ENCODE measurements around the gene PHF13. TPM values are rescaled to one million over a fixed set of nuclear protein-coding genes. Genes with fewer than 3 reads are reported as not detected.

Gene PHF13
- total RNA-seq (2014; rRNA removed; shearing (Covaris generic); ENCODE audit: low replicate concordance), result 5.7 and 11.1 TPM in 2 replicates

GRCh38 chr1:6613361-6614018, at the start of gene PHF13:
TSS of gene PHF13 (plus strand) at chr1:6613731. CDS start at chr1:6614067, 336 bp downstream.
- H3K9me2 ChIP-seq (replicated peaks; ENCODE audit: insufficient read depth, low read length), result no peaks in the 10 kb centered on the region
- peaks cover 38% of the 10 kb centered on the region for H3K79me2 ChIP-seq (ENCODE audit: low read length)
- no peaks in the 10 kb centered on the region for H4K20me1 ChIP-seq (ENCODE audit: insufficient read depth, low read depth, low read length)
- H3K4me2 ChIP-seq (ENCODE audit: low read depth, low read length, poor library complexity, severe bottlenecking), result peak within 1 kb of the TSS; percentile 90
- peak within 1 kb of the TSS; percentile 96 for H3K4me3 ChIP-seq (ENCODE audit: low read length)
- peak within 1 kb of the TSS; percentile 78 for H3K27ac ChIP-seq (ENCODE audit: low read length)
- peaks cover 18% of the 10 kb centered on the region for H3K4me1 ChIP-seq (ENCODE audit: low read length)
- no peaks in the 10 kb centered on the region for H3K36me3 ChIP-seq (ENCODE audit: insufficient read depth, low read length)
- H3K9ac ChIP-seq (ENCODE audit: low read length), result peak within 1 kb of the TSS; percentile 99
- peak; percentile 99 for DNase-seq
- H2AFZ ChIP-seq (ENCODE audit: low read length), result peak within 1 kb of the TSS; percentile 32; the same call in 1 of the 2 replicates
- no peaks in the 10 kb centered on the region for H3K9me3 ChIP-seq (ENCODE audit: low read length)
- H3K27me3 ChIP-seq (ENCODE audit: low read length), result no peaks in the 10 kb centered on the region

- H3K9ac ChIP-seq (ENCODE audit: low read length), result no peak overlapping the region
- no peak overlapping the region for H3K4me3 ChIP-seq (ENCODE audit: low read length)
- H2AFZ ChIP-seq (ENCODE audit: low read length), result no peak overlapping the region
- H3K9me3 ChIP-seq (ENCODE audit: low read length), result peaks cover 3% of the 10 kb centered on the region; the same call in 1 of the 2 replicates
- no peaks in the 10 kb centered on the region; the same call in 1 of the 2 replicates for H3K27me3 ChIP-seq (ENCODE audit: low read length)
- H3K27ac ChIP-seq (ENCODE audit: low read length), result no peak overlapping the region
- H3K9me2 ChIP-seq (replicated peaks; ENCODE audit: insufficient read depth, low read length), result no peaks in the 10 kb centered on the region
- no peaks in the 10 kb centered on the region for H3K4me1 ChIP-seq (ENCODE audit: low read length)
- no peak overlapping the region for H3K4me2 ChIP-seq (ENCODE audit: low read depth, low read length, poor library complexity, severe bottlenecking)
- H3K36me3 ChIP-seq (ENCODE audit: insufficient read depth, low read length), result no peaks in the 10 kb centered on the region
- DNase-seq, result no peak
- no peaks in the 10 kb centered on the region for H4K20me1 ChIP-seq (ENCODE audit: insufficient read depth, low read depth, low read length)
- H3K79me2 ChIP-seq (ENCODE audit: low read length), result no peaks in the 10 kb centered on the region
These were observed 44.5 kb upstream of the PHF13 start for GRCh38 chr1:6569033-6569432.

DNA sequence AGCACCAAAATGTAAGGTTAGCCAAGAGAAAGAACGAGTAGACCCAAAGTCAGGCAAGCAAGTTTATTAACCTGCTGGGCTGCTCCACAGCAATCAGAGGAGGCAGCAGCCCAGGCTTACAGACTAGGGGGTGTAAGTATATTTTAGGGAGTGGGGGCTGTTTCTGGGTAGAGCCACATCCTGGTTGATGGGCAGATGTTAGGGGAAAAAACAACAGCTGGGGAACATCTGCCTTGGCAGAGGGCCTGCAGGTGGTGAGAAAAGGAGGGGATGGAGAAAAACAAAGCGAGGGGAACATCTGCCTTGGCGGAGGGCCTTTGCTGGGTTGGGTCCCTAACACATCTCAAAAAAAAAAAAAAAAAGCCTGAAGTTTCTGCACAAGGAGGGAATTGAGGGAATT, 43.4 kb upstream of the PHF13 start:
- H3K9me2 ChIP-seq (replicated peaks; ENCODE audit: insufficient read depth, low read length), result no peaks in the 10 kb centered on the region
- peaks cover 3% of the 10 kb centered on the region; the same call in 1 of the 2 replicates for H3K9me3 ChIP-seq (ENCODE audit: low read length)
- no peaks in the 10 kb centered on the region for H4K20me1 ChIP-seq (ENCODE audit: insufficient read depth, low read depth, low read length)
- H3K4me3 ChIP-seq (ENCODE audit: low read length), result no peak overlapping the region
- H3K27ac ChIP-seq (ENCODE audit: low read length), result no peak overlapping the region
- no peak overlapping the region for H3K4me2 ChIP-seq (ENCODE audit: low read depth, low read length, poor library complexity, severe bottlenecking)
- no peak overlapping the region for H3K9ac ChIP-seq (ENCODE audit: low read length)
- H3K79me2 ChIP-seq (ENCODE audit: low read length), result no peaks in the 10 kb centered on the region
- no peak for DNase-seq
- no peaks in the 10 kb centered on the region for H3K36me3 ChIP-seq (ENCODE audit: insufficient read depth, low read length)
- H2AFZ ChIP-seq (ENCODE audit: low read length), result no peak overlapping the region
- H3K27me3 ChIP-seq (ENCODE audit: low read length), result no peaks in the 10 kb centered on the region; the same call in 1 of the 2 replicates
- no peaks in the 10 kb centered on the region for H3K4me1 ChIP-seq (ENCODE audit: low read length)

GRCh38 chr1:6570987-6571386, 42.5 kb upstream of the PHF13 start:
- DNase-seq, result no peak
- Histone ChIP-seq H3K9ac (ENCODE audit: low read length) (no peak overlapping the region), H3K4me3 (ENCODE audit: low read length) (no peak overlapping the region), H4K20me1 (ENCODE audit: insufficient read depth, low read depth, low read length) (no peaks in the 10 kb centered on the region), H2AFZ (ENCODE audit: low read length) (no peak overlapping the region), H3K27ac (ENCODE audit: low read length) (no peak overlapping the region), H3K4me2 (ENCODE audit: low read depth, low read length, poor library complexity, severe bottlenecking) (no peak overlapping the region), H3K36me3 (ENCODE audit: insufficient read depth, low read length) (no peaks in the 10 kb centered on the region), H3K4me1 (ENCODE audit: low read length) (no peaks in the 10 kb centered on the region), H3K9me3 (ENCODE audit: low read length) (peaks cover 3% of the 10 kb centered on the region; the same call in 1 of the 2 replicates), H3K79me2 (ENCODE audit: low read length) (no peaks in the 10 kb centered on the region), H3K9me2 (replicated peaks; ENCODE audit: insufficient read depth, low read length) (no peaks in the 10 kb centered on the region), H3K27me3 (ENCODE audit: low read length) (no peaks in the 10 kb centered on the region; the same call in 1 of the 2 replicates)

DNA sequence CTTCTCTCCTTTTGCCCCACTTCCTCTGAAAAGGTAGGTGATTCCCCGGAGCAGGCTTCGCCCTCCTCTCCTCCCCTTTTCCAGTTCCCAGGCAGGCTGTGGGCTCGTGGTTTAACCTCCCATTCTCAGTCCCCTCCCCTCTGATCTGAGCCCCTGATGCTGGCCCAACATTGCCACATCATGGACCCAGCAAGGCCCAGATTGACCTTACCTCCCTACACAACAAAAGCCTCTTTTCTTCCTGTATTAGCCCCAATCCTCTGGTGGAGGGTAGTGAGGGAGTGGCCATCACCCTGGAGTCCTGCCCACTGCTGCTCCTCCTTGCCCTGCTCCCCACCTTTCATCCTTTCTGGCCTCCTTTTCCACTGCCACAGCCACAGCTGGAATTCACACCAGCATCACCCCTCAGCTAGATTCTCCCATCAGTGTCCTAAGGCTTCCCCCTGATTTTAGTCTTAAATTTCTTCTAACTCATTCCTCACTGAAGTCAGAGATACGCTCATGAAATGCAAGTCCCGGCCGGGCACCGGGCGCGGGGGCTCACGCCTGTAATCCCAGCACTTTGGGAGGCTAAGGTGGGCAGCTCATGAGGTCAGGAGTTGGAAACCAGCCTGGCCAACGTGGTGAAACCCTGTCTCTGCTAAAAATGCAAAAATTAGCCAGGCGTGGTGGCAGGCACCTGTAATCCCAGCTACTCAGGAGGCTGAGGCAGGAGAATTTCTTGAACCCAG, 40.7 kb upstream of the PHF13 start:
- no peaks in the 10 kb centered on the region for H4K20me1 ChIP-seq (ENCODE audit: insufficient read depth, low read depth, low read length)

DNA sequence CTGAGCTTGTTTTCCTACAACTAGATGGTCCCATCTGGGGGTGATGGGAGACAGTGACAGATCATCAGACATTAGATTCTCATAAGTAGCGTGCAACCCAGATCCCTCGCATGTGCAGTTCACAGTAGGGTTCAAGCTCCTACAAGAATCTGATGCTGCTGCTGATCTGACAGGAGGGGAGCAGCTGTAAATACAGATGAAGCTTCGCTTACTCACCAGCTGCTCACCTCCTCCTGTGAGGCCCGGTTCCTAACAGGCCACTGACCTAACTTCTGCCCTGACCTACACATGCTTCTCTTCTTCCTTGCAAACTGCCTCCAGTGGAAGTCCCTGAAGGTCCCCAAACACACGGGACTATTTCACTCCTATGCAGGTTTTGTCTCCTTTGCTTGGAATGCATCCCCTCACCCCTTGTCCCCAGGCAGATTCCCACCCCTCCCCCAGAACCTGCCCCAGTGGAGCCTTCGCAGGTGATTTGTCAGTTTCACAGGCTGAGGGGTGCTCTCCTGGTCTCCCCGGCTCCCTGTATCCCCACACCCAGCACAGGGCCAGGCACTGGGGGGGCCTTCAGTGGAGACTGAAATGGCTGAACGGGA, 39.4 kb upstream of the PHF13 start:
- H3K9me2 ChIP-seq (replicated peaks; ENCODE audit: insufficient read depth, low read length), result no peaks in the 10 kb centered on the region
- no peak overlapping the region for H3K4me2 ChIP-seq (ENCODE audit: low read depth, low read length, poor library complexity, severe bottlenecking)
- no peak overlapping the region for H3K27ac ChIP-seq (ENCODE audit: low read length)
- no peaks in the 10 kb centered on the region for H3K79me2 ChIP-seq (ENCODE audit: low read length)
- H3K27me3 ChIP-seq (ENCODE audit: low read length), result no peaks in the 10 kb centered on the region; the same call in 1 of the 2 replicates
- H3K4me3 ChIP-seq (ENCODE audit: low read length), result no peak overlapping the region
- no peak overlapping the region for H3K9ac ChIP-seq (ENCODE audit: low read length)
- H2AFZ ChIP-seq (ENCODE audit: low read length), result no peak overlapping the region
- H3K36me3 ChIP-seq (ENCODE audit: insufficient read depth, low read length), result no peaks in the 10 kb centered on the region
- H4K20me1 ChIP-seq (ENCODE audit: insufficient read depth, low read depth, low read length), result no peaks in the 10 kb centered on the region
- peaks cover 3% of the 10 kb centered on the region; the same call in 1 of the 2 replicates for H3K9me3 ChIP-seq (ENCODE audit: low read length)
- DNase-seq, result no peak
- H3K4me1 ChIP-seq (ENCODE audit: low read length), result peaks cover 6% of the 10 kb centered on the region

More for the DNA sequence above, 40.7 kb upstream of the PHF13 start:
- Histone ChIP-seq H2AFZ (ENCODE audit: low read length) (no peak overlapping the region), H3K4me1 (ENCODE audit: low read length) (no peaks in the 10 kb centered on the region), H3K9me2 (replicated peaks; ENCODE audit: insufficient read depth, low read length) (no peaks in the 10 kb centered on the region), H3K4me3 (ENCODE audit: low read length) (no peak overlapping the region), H3K9ac (ENCODE audit: low read length) (no peak overlapping the region), H3K27ac (ENCODE audit: low read length) (no peak overlapping the region), H3K36me3 (ENCODE audit: insufficient read depth, low read length) (no peaks in the 10 kb centered on the region), H3K79me2 (ENCODE audit: low read length) (no peaks in the 10 kb centered on the region), H3K9me3 (ENCODE audit: low read length) (peaks cover 3% of the 10 kb centered on the region; the same call in 1 of the 2 replicates), H3K27me3 (ENCODE audit: low read length) (no peaks in the 10 kb centered on the region; the same call in 1 of the 2 replicates), H3K4me2 (ENCODE audit: low read depth, low read length, poor library complexity, severe bottlenecking) (no peak overlapping the region)
- DNase-seq, result no peak

- no peaks in the 10 kb centered on the region; the same call in 1 of the 2 replicates for H3K79me2 ChIP-seq (ENCODE audit: low read length)
- peaks cover 11% of the 10 kb centered on the region for H3K4me1 ChIP-seq (ENCODE audit: low read length)
- H3K4me3 ChIP-seq (ENCODE audit: low read length), result no peak overlapping the region
- H3K9me3 ChIP-seq (ENCODE audit: low read length), result peaks cover 3% of the 10 kb centered on the region; the same call in 1 of the 2 replicates
- no peak overlapping the region for H3K9ac ChIP-seq (ENCODE audit: low read length)
- H3K36me3 ChIP-seq (ENCODE audit: insufficient read depth, low read length), result no peaks in the 10 kb centered on the region
- no peaks in the 10 kb centered on the region; the same call in 1 of the 2 replicates for H3K27me3 ChIP-seq (ENCODE audit: low read length)
- no peaks in the 10 kb centered on the region for H4K20me1 ChIP-seq (ENCODE audit: insufficient read depth, low read depth, low read length)
- no peaks in the 10 kb centered on the region for H3K9me2 ChIP-seq (replicated peaks; ENCODE audit: insufficient read depth, low read length)
- no peak overlapping the region for H3K4me2 ChIP-seq (ENCODE audit: low read depth, low read length, poor library complexity, severe bottlenecking)
- DNase-seq, result no peak
- H2AFZ ChIP-seq (ENCODE audit: low read length), result no peak overlapping the region
- no peak overlapping the region for H3K27ac ChIP-seq (ENCODE audit: low read length)
These were observed 38.7 kb upstream of the PHF13 start for GRCh38 chr1:6574818-6575217.

All from Karpas-422 (cell line).